GM12801 (cell line): Measurements from ENCODE around the gene BRSK2.

ENCODE experiments used
- TF ChIP-seq, protein P1 (sequence below): IDR thresholded peaks from one replicate; pipeline ENCODE4 v1.5.1; 2011; ENCODE audit warnings: control low read depth; ENCODE audit not compliant: insufficient read length; ENCODE audit errors: extremely low read depth

The BRSK2 gene

DNA sequence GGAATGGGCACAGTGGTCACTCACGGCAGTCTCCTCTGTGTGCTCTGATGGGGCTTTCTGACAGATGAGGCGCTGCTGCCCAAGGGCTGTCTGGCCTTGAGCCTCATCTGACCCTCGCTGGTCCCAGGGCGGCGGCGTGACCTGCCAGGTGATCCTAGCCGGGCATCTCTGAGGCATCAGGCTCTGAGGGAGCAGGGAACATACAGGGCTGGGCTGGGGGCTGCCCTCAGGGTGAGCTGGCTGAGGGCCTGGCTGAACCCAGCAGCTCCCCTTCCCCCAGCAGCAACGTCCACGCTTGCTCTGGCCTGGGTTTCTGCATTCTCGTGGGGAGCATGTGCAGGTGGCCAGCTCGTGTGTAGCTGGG lies 49.2 kb downstream of the BRSK2 start:
- TF ChIP-seq, protein P1, sequence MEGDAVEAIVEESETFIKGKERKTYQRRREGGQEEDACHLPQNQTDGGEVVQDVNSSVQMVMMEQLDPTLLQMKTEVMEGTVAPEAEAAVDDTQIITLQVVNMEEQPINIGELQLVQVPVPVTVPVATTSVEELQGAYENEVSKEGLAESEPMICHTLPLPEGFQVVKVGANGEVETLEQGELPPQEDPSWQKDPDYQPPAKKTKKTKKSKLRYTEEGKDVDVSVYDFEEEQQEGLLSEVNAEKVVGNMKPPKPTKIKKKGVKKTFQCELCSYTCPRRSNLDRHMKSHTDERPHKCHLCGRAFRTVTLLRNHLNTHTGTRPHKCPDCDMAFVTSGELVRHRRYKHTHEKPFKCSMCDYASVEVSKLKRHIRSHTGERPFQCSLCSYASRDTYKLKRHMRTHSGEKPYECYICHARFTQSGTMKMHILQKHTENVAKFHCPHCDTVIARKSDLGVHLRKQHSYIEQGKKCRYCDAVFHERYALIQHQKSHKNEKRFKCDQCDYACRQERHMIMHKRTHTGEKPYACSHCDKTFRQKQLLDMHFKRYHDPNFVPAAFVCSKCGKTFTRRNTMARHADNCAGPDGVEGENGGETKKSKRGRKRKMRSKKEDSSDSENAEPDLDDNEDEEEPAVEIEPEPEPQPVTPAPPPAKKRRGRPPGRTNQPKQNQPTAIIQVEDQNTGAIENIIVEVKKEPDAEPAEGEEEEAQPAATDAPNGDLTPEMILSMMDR: no peak

DNA sequence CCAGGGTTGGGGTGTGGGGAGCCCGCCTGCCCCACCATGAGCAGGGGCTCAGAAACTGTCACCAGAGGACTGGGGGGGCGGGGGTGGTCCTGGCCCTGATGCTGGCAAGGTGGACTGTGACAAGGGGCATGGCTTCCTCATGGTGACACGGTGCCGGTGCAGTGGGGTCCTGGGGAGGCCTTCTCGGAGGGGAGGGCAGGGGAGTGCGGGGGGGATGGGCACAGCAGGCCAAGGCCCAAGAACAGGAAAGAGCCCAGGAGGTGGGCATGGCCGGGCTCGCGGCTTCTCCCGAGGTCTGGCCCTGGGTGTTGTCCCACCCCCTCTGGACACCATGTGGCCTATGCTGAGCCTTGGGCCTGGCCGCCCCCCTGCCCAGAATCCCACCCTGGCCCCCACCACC lies 49.6 kb downstream of the BRSK2 start:
- TF ChIP-seq, protein P1: no peak

DNA sequence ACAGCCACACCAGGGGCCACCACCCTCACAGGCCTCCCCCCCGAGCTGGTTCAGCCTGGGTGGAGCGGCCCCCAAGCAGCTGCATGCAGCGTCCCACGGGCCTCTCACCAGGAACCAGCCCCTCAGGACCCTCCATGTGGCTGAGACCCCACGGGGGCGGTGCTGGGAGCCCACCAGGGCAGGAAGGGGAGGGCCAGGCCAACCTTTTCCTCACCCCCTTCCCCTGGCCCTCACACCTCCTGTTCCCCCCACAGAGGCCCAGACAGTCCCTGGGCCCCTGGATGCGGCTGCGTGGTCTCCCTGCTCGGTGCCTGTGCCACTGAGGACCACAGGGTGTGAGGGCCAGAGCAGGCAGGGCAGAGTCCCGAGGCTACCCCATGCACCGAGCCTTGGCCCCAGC lies 50.3 kb downstream of the BRSK2 start:
- TF ChIP-seq, protein P1: no peak

DNA sequence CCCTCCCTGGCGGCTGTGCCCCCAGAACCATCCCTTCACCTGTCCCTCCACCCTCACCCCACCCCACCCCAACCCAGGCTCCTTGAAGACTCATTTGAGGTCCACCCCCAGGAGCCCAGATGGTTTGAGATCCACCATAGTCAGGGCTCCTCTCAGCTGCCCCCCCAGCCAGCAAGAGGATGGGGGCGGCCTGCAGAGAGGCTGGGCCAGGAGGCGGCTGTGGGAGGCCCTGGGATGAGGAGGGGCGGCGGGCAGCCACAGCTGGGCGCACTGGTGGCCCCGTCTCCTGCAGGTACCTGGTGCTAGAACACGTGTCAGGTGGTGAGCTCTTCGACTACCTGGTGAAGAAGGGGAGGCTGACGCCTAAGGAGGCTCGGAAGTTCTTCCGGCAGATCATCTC lies 50.8 kb downstream of the BRSK2 start:
- TF ChIP-seq, protein P1: no peak

DNA sequence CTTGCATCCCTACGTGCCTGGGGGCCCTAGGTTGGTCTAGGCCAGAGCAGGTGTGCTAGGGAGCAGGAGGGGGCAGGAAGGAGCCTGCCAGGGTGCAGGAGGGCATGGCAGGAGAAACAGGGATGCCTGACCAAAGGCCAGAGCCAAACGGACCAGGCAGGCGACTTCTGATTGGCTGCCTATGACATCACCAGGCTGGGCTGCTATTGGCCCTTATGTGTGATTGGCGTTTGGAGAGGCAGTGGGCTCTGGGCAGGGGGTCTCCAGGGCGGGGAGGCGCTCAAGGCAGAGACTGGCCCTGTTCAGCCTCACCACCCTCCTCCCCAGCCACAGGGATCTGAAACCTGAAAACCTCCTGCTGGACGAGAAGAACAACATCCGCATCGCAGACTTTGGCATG lies 52.4 kb downstream of the BRSK2 start:
- TF ChIP-seq, protein P1: no peak

DNA sequence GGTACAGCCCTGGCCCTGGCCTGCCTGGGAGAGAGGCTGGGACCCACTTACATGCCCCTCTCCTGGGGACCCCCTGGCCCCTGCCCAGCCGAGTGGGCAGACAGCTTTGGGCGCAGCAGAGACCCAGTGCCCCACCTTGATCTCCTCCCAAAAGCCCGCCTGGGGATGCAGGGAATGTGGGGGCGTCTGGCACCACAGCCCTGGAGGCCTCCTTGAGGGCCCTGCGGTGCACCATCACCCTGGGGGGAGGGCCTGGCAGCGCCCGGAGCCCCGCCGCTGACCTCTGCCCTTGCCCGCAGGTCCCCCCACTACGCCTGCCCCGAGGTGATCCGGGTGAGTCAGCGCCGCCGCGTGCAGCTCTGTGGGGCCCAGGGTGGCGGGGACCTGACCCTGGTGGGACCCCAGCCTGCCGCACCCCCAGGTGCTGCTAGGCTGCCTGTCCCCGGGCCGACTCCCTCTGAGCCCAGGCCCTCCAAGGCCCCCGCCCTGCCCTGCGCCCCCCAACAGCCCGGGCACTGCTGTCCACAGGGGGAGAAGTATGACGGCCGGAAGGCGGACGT lies 53.2 kb downstream of the BRSK2 start:
- TF ChIP-seq, protein P1: no peak

DNA sequence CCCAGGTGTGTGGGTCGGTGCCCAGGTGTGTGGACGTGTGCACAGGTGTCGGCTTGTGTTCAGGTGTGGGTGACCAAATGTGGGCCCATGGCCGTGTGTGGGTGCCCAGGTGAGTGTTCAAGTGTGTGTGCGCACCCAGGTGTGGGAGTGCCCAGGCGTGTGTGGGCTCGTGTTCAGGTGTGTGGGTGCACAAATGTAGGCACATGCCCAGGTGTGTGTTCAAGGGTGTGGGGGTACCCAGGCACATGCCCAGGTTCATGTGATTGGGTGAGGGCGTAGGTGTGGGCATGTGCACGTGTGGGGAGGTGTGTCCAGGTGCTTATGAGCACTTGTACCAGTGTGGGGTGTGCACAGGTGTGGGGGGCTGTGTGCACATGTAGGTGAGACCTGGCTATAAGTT lies 54.0 kb downstream of the BRSK2 start:
- TF ChIP-seq, protein P1: no peak

DNA sequence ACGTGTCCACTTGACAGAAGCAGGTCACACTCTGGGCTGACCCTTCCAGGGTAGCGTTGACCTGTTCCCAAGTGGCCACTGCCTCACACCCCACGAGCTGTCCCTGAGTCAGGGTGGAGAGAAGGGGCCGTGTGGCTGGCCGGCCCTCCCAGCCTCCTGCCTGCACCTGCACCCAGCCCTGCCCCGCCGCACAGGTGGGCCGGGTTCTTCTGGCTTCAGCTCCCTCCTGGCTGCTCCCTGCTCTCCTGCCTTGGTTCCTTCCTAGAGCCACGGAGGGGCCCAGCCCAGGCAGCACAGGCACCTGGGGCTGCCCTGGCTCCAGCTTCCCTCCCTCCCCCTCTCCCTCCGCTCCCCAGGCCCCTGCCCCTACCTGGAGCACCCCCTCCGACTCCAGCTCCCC lies 54.6 kb downstream of the BRSK2 start:
- TF ChIP-seq, protein P1: no peak
